ENCODE measurements around the gene ATXN7L1.

DNA sequence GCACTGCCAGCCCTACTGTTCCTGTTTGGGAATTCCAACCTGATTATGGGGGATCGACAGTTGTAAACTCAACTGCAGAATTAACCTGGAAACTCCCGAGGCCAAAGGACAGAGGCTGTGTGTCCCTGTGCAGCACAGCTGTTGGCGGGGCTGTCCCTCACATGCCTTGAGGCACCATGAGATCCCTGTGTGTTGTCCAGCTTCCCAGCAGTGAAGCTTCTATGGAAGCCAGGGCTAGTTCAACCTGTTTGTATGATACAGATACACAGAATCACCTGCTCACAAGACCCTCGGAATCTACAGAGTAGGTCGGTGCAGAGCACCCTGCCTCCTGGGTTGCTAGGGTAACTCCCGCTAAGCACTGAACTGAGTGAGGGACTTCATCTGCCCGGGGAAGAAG, 234.1 kb downstream of the ATXN7L1 start:
- TF ChIP-seq, protein P1, sequence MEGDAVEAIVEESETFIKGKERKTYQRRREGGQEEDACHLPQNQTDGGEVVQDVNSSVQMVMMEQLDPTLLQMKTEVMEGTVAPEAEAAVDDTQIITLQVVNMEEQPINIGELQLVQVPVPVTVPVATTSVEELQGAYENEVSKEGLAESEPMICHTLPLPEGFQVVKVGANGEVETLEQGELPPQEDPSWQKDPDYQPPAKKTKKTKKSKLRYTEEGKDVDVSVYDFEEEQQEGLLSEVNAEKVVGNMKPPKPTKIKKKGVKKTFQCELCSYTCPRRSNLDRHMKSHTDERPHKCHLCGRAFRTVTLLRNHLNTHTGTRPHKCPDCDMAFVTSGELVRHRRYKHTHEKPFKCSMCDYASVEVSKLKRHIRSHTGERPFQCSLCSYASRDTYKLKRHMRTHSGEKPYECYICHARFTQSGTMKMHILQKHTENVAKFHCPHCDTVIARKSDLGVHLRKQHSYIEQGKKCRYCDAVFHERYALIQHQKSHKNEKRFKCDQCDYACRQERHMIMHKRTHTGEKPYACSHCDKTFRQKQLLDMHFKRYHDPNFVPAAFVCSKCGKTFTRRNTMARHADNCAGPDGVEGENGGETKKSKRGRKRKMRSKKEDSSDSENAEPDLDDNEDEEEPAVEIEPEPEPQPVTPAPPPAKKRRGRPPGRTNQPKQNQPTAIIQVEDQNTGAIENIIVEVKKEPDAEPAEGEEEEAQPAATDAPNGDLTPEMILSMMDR (IDR thresholded peaks at IDR 0.05): no peak
- no peak for TF ChIP-seq POLR2A (IDR thresholded peaks at IDR 0.05)

Measured in Peyer's patch (tissue), 4 donors.